ENCODE data around the gene TUFT1. TPM values are rescaled to one million over a fixed set of nuclear protein-coding genes. Genes with fewer than 3 reads are reported as not detected.
A peak's percentile ranks its signal among the peaks of the same experiment; 100 is the strongest.

TUFT1 gene
- total RNA-seq, 1 experiment from 2014 or later = 7.9 TPM

DNA sequence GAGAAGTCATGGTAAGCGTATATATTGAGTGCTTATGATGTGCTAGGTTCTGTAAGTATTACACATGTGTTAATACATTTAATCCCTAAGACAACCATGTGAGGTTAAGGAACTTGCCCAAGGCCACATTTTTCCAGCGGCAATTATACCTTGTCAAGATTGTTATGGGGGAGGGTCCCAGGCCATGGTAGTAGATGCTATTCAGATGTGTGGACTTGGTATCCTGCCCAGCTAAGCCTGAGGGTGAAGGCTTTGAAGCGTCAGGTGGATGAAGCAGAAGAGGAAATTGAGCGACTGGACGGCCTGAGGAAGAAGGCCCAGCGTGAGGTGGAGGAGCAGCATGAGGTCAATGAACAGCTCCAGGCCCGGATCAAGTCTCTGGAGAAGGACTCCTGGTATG is 3.6 kb upstream of the TUFT1 start (continued):
- no peak for TF ChIP-seq STAT6 (CRISPR knock-in tag; conservative IDR thresholded peaks at IDR 0.05; ENCODE audit: low read depth)

DNA sequence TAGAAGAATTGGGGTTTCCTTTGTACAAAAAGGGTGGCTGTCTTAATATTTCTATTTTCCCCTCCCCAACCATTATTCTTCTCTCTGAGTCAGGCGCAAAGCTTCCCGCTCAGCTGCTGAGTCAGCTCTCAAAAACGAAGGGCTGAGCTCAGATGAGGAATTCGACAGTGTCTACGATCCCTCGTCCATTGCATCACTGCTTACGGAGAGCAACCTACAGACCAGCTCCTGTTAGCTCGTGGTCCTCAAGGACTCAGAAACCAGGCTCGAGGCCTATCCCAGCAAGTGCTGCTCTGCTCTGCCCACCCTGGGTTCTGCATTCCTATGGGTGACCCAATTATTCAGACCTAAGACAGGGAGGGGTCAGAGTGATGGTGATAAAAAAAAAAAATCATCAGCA is 3.0 kb upstream of the TUFT1 start:
- CTCF ChIA-PET = interaction anchor here (1.0 kb wide), 1 partner anchor 93 kb away, joined by 3 read pairs; no protein-coding TSS in a partner anchor
- no peak overlapping the region for H3K27ac Mint-ChIP-seq
- POLR2A ChIA-PET = no interaction called here
- H3K9me3 Mint-ChIP-seq = no peaks in the 10 kb centered on the region
- no peak for DNase-seq (ENCODE audit: low spot score)
- peaks cover 43% of the 10 kb centered on the region for H3K36me3 Mint-ChIP-seq
- H3K4me3 Mint-ChIP-seq = no peak overlapping the region
- no peak for ATAC-seq
- H3K4me1 Mint-ChIP-seq = peaks cover 16% of the 10 kb centered on the region
- peaks cover 3% of the 10 kb centered on the region; the same call in 1 of the 2 replicates for H3K27me3 Mint-ChIP-seq (ENCODE audit: low read depth)
- TF ChIP-seq ZNF317 (CRISPR knock-in tag; IDR thresholded peaks at IDR 0.05; ENCODE audit: borderline replicate concordance, low read depth) (no peak), MXD4 (CRISPR knock-in tag; IDR thresholded peaks at IDR 0.05; ENCODE audit: borderline replicate concordance) (no peak), HMGA2 (CRISPR knock-in tag; IDR thresholded peaks at IDR 0.05) (no peak), ZNF219 (CRISPR knock-in tag; IDR thresholded peaks at IDR 0.05; ENCODE audit: borderline replicate concordance) (no peak)

DNA sequence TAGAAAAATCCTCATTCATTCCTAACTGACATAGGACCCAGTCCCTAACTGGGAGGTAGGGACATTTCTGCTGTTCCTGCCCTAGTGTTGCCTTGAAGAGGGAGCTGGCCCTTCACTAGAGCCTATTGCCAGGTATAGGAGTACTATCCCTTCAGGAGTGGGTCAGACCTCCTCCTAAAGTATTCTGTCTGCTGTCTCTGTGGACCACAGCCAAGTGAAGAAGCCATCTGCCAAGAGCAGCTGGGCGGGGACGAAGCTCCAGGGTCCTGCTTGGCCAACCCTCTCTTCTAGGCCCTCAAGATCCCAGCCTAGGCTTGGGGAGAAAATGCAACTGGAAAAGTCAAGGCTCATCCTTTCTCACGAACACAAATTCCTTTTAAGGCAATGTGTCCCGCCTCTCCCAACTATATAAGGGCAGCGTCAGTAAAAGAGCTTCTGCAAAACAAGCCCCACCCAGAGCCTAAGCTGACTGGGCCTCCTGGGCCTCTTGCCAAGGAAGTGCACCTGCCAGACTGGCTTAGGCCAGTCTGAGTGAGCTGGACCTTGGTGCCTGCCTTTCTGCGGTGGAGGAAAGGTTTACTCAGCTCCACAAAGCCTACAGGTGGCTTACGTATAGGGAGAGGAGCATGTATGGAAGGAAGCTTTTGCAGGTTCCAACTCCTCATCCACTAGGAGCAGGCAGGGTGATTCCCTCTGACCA is 638 bp upstream of the TUFT1 start:
- ATAC-seq (peak; percentile 61), DNase-seq (ENCODE audit: low spot score) (peak; percentile 58)
- CTCF ChIA-PET = interaction anchor here (0.5 to 2.7 kb wide), 11 partner anchors 9 to 465 kb away, joined by 3 to 9 read pairs (median 5); partner anchors contain the start of gene CGN
- POLR2A ChIA-PET = interaction anchor here (0.5 to 4.5 kb wide), 12 partner anchors 9 to 472 kb away, joined by 3 to 56 read pairs (median 5); partner anchors contain the start of gene CGN
- peak overlapping the region; percentile 99 for H3K27ac Mint-ChIP-seq
- peak overlapping the region; percentile 96 for H3K4me3 Mint-ChIP-seq
- peaks cover 3% of the 10 kb centered on the region; the same call in 1 of the 2 replicates for H3K27me3 Mint-ChIP-seq (ENCODE audit: low read depth)
- peaks cover 16% of the 10 kb centered on the region for H3K4me1 Mint-ChIP-seq
- H3K9me3 Mint-ChIP-seq = no peaks in the 10 kb centered on the region
- peaks cover 35% of the 10 kb centered on the region for H3K36me3 Mint-ChIP-seq
- TF ChIP-seq NR3C1 (CRISPR knock-in tag; conservative IDR thresholded peaks at IDR 0.05; ENCODE audit: low read depth) (no peak), ZBTB21 (CRISPR knock-in tag; IDR thresholded peaks at IDR 0.05; ENCODE audit: borderline replicate concordance) (no peak), ZNF512 (CRISPR knock-in tag; IDR thresholded peaks at IDR 0.05; ENCODE audit: borderline replicate concordance) (no peak), ZNF396 (CRISPR knock-in tag; IDR thresholded peaks at IDR 0.05; ENCODE audit: borderline replicate concordance) (no peak), TEAD4 (CRISPR knock-in tag; IDR thresholded peaks at IDR 0.05) (no peak), RORB (CRISPR knock-in tag; IDR thresholded peaks at IDR 0.05) (no peak), NFATC4 (CRISPR knock-in tag; IDR thresholded peaks at IDR 0.05) (0 out of 2 replicates have a peak, but pooled peaks have one; percentile 54), IRF1 (CRISPR knock-in tag; IDR thresholded peaks at IDR 0.05) (no peak), SMAD4 (CRISPR knock-in tag; IDR thresholded peaks at IDR 0.05) (no peak), ZNF532 (CRISPR knock-in tag; IDR thresholded peaks at IDR 0.05; ENCODE audit: borderline replicate concordance) (peak; percentile 78; the same call in 1 of the 2 replicates), JUN (CRISPR knock-in tag; IDR thresholded peaks at IDR 0.05) (no peak), AFF4 (CRISPR knock-in tag; IDR thresholded peaks at IDR 0.05; ENCODE audit: borderline replicate concordance) (no peak)

Measured in WTC11 (cell line).